HAP-1 (cell line): Measurements from ENCODE around the gene INVS.
"Not testable (repeated sequence)": the region's sequence is repeated elsewhere in the genome, so short reads cannot be mapped to it uniquely, and the experiment has no call there.

Experiments
- DNase-seq, 2 experiments: peaks; one replicate each; pipeline ENCODE4 v3.0.0-alpha.2; 2016 to 2020; ENCODE audit warnings: low spot score in 2 of 2
- H3K27me3 ChIP-seq: fragments of 250-450 bp; sonication (Bioruptor Pico); 2 replicates; pipeline ENCODE4 v1.5.1; 2020; ENCODE audit warnings: low read depth, mild to moderate bottlenecking, moderate library complexity
- H3K36me3 ChIP-seq: fragments of 250-450 bp; sonication (Bioruptor Pico); replicated peaks from 2 replicates; pipeline ENCODE4 v1.5.1; 2020; ENCODE audit warnings: mild to moderate bottlenecking
- H3K4me1 ChIP-seq: fragments of 250-450 bp; sonication (Bioruptor Pico); 2 replicates; pipeline ENCODE4 v1.5.1; 2020; ENCODE audit warnings: mild to moderate bottlenecking
- H3K4me3 ChIP-seq: fragments of 250-450 bp; sonication (Bioruptor Pico); 2 replicates; pipeline ENCODE4 v1.5.1; 2020; ENCODE audit warnings: mild to moderate bottlenecking, moderate library complexity
- H3K9me3 ChIP-seq: fragments of 250-450 bp; sonication (Bioruptor Pico); 2 replicates; pipeline ENCODE4 v1.5.1; 2020; ENCODE audit warnings: mild to moderate bottlenecking, moderate library complexity
- in situ Hi-C: fragments of 300-500 bp; cut with MboI; formaldehyde crosslinking; loops from 3 replicates; pipeline ENCODE4 v1.14.3; 2020; ENCODE audit warnings: low sequenced_read_pairs, inconsistent platforms, mixed read lengths

The INVS gene

DNA sequence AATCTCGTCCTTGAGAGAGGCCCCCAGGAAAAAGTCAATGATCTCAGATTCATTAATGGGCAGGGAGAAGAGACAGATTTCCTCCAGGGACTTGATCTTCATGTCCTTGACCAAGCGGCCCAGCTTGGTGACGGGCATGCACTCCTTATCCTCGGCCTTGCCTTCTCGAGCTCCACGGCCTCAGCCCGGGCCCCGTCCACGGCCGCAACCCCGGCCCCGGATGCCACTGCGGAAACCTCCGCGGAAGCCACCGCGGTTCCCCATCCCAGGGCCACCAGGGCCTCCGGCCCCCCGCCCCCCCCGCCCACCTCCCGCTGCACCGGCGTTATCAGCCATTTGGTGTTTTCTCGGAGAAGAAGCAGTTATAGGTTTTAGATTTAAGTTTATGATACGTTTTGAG lies 18.3 kb downstream of the INVS start:
- Histone ChIP-seq H3K4me1 (no peaks in the 10 kb centered on the region), H3K4me3 (no peak overlapping the region)
- in situ Hi-C loops, result no loop called here

DNA sequence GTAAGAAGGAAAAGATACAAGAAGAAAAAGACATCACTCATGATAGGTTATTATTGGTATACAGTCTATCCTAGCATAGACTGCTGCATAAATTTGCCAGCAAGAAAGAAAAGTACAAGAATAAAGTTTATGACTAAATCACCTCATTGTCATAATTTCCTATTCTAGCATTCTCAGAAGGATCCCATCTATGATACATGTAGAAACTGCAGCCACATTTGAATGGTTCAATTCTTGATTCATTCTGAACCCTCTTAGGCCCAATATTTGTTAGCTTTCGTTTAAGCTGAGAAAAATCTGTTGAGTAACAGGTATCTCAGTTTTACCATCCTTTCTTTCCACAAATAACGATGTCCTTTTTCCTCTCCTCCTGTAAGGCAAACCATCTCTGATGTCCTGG lies 21.2 kb downstream of the INVS start:
- no peak overlapping the region for H3K4me3 ChIP-seq
- in situ Hi-C loops, result no loop called here
- DNase-seq, result no peak
- H3K4me1 ChIP-seq, result no peaks in the 10 kb centered on the region
- H3K9me3 ChIP-seq, result no peaks in the 10 kb centered on the region
- no peaks in the 10 kb centered on the region for H3K36me3 ChIP-seq
- H3K27me3 ChIP-seq, result no peaks in the 10 kb centered on the region

More for the DNA sequence above, 18.3 kb downstream of the INVS start:
- no peak for DNase-seq
- Histone ChIP-seq H3K27me3 (no peaks in the 10 kb centered on the region), H3K36me3 (peaks cover 7% of the 10 kb centered on the region; the same call in 1 of the 2 replicates), H3K9me3 (no peaks in the 10 kb centered on the region)

DNA sequence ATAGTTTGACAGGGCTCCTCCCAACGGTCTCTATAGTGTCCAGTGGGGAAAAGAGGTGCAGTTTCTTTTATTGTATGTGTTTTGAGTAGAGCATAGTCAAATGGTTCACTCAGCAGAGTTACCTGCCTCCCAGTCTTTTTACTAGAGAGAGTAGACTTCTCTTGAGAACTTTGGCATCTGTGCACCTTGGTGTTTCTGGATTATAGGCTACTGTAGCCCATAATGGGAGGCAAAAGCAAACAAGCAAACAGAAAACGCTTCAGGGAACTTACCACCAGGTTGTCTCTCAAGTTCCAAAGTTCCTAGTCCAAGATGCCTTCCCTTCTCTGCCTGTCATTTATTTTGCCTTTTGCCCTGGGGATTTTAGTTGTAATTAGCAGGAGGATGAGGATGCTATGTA lies 26.2 kb downstream of the INVS start:
- no peak for DNase-seq
- Histone ChIP-seq H3K9me3 (no peaks in the 10 kb centered on the region), H3K4me1 (no peaks in the 10 kb centered on the region), H3K27me3 (no peaks in the 10 kb centered on the region), H3K4me3 (no peak overlapping the region), H3K36me3 (peaks cover 4% of the 10 kb centered on the region)
- in situ Hi-C loops, result no loop called here

DNA sequence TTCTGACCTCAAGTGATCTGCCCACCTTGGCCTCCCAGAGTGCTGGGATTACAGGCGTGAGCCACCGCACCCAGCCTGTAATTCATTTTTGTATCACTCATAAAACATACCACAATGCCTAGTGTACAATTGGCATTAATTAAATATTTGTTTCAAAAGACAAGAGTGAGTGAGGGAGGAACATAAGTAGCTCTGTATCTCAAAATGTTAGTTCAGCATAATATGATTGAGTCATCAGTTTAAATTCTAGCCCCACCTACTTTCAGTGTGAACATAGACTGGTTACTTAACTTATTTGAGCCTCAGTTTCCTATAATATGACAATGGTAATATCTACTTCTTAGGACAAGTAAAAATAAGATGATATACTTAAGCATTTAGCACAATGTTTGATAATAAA lies 26.9 kb downstream of the INVS start:
- no peaks in the 10 kb centered on the region for H3K27me3 ChIP-seq
- no peaks in the 10 kb centered on the region for H3K4me1 ChIP-seq
- H3K9me3 ChIP-seq, result no peaks in the 10 kb centered on the region
- no peak for DNase-seq
- peaks cover 4% of the 10 kb centered on the region for H3K36me3 ChIP-seq
- in situ Hi-C loops, result no loop called here
- no peak overlapping the region for H3K4me3 ChIP-seq

DNA sequence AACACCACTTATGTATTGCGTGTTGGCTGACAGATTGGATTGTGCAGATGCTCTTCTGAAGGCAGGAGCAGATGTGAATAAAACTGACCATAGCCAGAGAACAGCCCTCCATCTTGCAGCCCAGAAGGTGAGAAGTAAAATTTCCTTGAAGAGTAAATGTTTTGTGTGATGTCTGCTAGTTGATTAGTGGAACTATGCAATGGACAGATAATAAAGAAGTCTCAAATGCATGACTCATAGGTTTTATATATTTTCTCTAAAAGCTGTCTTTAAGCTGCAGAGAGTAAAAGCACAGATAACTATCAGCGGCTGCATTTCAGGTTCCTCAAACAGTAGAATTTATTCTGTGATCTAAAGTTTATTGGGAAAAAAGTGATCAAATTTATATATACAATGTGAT lies 27.4 kb downstream of the INVS start:
- Histone ChIP-seq H3K36me3 (peaks cover 4% of the 10 kb centered on the region), H3K27me3 (no peaks in the 10 kb centered on the region)
- in situ Hi-C loops, result no loop called here

DNA sequence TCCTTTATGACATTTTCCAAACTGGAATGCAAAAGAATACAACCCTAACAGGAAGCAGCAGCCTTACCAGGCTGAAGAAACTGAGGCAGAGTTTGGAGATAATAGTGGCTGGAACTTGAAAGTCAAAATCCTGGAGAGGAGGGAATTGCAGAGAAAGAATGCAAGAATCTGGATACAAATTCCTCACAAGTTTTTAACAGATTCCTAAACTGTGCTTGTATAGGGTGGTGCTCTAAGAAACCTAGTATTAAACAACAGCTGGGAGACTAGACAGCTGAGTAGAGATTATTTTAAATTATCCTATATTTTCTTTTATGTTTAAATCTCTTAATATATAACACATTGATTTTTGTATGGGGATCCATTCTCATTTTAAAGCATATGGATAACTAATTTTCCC lies 30.7 kb downstream of the INVS start:
- in situ Hi-C loops, result no loop called here
- DNase-seq, result no peak
- no peaks in the 10 kb centered on the region for H3K9me3 ChIP-seq
- H3K36me3 ChIP-seq, result peaks cover 8% of the 10 kb centered on the region
- no peak overlapping the region for H3K4me3 ChIP-seq
- H3K27me3 ChIP-seq, result no peaks in the 10 kb centered on the region
- no peaks in the 10 kb centered on the region for H3K4me1 ChIP-seq

More for the DNA sequence above, 27.4 kb downstream of the INVS start:
- no peak for DNase-seq
- no peak overlapping the region for H3K4me3 ChIP-seq
- no peaks in the 10 kb centered on the region for H3K9me3 ChIP-seq
- no peaks in the 10 kb centered on the region for H3K4me1 ChIP-seq

DNA sequence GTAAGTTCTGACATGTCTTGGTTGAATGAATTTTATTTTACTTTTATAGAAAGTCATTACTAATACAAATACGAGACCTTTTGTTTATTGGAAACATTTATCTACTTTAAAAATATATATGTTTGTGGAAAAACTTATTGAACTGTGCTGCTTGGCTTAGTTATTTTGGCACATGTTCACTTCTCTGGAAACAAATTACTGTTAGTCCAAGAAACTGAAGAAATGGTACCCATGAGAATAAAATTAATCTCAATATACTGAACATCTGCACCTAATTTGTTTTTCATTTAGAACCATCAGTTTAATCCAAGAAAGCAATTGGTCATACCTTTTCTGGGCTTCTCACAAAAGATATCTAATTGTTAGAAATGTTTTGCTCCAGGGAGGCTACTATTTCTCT lies 32.2 kb downstream of the INVS start:
- peaks cover 8% of the 10 kb centered on the region for H3K36me3 ChIP-seq
- no peaks in the 10 kb centered on the region for H3K27me3 ChIP-seq
- in situ Hi-C loops, result no loop called here
- H3K4me1 ChIP-seq, result no peaks in the 10 kb centered on the region
- no peak overlapping the region for H3K4me3 ChIP-seq
- no peak for DNase-seq
- no peaks in the 10 kb centered on the region for H3K9me3 ChIP-seq

DNA sequence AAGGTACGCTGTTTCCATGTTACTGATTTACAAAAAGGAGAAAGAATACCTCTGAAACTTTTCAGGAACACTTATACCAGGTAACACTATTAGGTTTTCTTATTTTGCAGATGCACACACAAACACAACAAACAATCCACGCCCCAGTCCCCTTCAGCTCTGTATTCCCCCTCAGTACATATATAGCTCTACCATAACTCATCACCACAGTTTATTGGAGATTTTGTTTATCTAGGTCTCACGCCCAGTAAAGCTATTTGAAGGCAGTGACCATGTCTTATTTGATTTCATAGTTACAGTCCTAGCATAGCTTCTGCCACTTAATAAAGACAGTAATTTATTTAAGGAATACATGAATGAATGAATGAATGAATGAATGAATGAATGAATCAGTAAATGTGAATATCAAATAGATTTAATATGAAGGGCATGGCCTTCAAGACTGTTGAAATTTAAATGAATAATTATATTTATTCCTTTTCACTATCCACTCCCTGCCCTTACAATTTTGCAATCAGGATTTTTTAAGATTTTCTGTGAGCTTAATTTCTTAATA lies 32.9 kb downstream of the INVS start:
- no peak for DNase-seq
- Histone ChIP-seq H3K9me3 (no peaks in the 10 kb centered on the region), H3K27me3 (no peaks in the 10 kb centered on the region), H3K4me1 (no peaks in the 10 kb centered on the region), H3K36me3 (peaks cover 8% of the 10 kb centered on the region), H3K4me3 (no peak overlapping the region)
- in situ Hi-C loops, result no loop called here

DNA sequence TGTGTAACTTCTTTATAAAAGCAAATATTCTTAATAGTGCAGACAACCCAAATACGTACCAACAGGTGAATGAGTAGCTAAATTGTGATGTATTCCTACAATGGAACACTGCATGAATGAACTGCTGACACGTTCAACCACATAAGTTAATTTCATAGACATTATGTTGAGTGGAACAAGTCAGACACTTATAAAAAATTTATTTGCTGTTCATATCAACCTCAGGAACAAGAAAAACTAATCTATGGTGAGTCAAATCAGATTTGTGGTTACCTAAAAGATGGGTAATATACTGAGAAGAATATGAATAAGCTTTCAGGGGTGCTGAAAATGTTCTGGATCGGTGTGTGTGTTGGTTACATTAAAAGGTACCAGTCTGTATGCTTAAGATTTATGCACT lies 35.7 kb downstream of the INVS start:
- Histone ChIP-seq H3K36me3 (peaks cover 4% of the 10 kb centered on the region; the same call in 1 of the 2 replicates), H3K9me3 (no peaks in the 10 kb centered on the region), H3K4me3 (no peak overlapping the region), H3K27me3 (no peaks in the 10 kb centered on the region), H3K4me1 (no peaks in the 10 kb centered on the region)
- in situ Hi-C loops, result no loop called here
- DNase-seq, result no peak

DNA sequence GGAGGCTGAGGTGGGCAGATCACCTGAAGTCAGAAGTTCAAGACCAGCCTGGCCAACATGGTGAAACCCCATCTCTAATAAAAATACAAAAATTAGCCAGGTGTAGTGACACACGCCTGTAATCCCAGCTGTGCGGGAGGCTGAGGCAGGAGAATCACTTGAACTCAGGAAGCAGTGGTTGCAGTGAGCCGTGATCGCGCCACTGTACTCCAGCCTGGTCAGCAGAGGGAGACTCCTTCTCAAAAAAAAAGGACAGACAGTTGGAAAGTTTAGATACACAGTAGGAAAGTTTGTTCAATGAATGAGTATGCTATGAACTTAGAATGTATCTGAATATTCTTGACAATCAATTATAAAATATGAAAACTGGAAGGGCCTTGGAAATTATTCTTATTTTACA lies 37.8 kb downstream of the INVS start:
- H3K9me3 ChIP-seq, H3K27me3 ChIP-seq, DNase-seq, H3K4me3 ChIP-seq, in situ Hi-C loops, H3K4me1 ChIP-seq, H3K36me3 ChIP-seq: not testable (repeated sequence)

DNA sequence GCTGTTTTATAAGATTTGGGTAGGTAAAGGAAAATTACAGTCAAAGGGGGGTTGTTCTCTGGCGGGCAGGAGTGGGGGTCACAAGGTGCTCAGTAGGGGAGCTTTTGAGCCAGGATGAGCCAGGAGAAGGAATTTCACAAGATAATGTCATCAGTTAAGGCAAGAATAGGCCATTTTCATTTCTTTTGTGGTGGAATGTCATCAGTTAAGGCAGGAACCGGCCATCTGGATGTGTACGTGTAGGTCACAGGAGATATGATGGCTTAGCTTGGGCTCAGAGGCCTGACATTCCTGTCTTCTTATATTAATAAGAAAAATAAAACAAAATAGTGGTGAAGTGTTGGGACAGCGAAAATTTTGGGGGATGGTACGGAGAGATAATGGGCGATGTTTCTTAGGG lies 41.3 kb downstream of the INVS start:
- H3K9me3 ChIP-seq, H3K27me3 ChIP-seq, H3K36me3 ChIP-seq, H3K4me3 ChIP-seq, H3K4me1 ChIP-seq, in situ Hi-C loops, DNase-seq: not testable (repeated sequence)

DNA sequence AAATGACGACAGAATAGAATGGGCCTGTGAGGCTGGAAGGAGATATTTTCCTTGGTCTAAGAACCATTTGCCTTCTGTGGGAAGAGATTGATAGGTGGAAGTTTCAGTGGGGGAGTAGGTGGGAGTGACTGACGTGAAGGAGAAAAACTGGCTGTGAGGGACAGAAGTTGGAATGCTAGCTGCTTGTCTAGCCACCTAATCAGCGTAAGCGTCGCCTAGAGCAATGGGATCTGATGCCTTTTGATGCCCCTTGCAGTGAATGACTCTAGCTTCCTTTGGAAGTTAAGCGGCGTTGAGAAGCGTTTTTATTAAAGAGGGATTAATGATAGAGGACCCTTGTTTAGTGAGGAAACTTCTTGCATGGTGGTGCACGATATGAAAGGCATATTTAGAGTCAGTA lies 42.8 kb downstream of the INVS start:
- H3K27me3 ChIP-seq, H3K36me3 ChIP-seq, H3K4me1 ChIP-seq, DNase-seq, in situ Hi-C loops, H3K9me3 ChIP-seq, H3K4me3 ChIP-seq: not testable (repeated sequence)

DNA sequence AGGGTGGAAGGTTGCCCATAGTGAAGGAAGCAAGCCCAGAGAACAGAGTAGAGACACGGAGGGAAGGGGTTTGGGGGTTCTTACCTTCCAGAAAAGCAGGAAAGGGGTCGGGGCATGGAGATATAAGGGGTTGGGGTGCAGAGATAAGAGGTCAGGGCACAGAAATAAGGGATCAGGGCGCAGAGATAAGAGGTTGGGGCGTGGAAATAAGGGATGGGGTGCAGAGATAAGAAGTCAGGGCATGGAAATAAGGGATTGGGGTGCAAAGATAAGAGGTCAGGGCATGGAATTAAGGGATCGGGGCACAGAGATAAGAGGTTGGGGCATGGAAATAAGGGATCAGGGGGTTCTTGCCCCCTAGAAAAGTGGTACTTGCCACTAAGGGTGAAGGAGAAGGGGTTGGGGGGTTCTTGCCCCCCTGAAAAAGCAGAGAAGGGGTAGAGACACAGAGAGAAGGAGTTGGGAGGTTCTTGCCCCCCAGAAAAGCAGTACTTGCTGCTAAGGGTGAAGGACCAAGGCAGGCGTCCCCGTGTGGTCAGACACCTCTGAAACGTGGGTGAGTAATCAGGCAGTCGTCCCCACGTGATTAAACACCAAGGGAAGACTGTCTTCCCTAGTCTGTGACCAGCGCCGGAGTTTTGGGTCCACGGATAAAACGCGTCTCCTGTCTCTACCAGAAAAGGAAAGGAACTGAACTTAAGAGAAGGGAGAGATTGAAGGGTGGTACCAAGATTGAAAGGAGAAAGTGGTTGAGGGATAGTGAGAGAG lies 46.3 kb downstream of the INVS start:
- H3K36me3 ChIP-seq, H3K4me1 ChIP-seq, H3K9me3 ChIP-seq, H3K4me3 ChIP-seq, DNase-seq, in situ Hi-C loops, H3K27me3 ChIP-seq: not testable (repeated sequence)

DNA sequence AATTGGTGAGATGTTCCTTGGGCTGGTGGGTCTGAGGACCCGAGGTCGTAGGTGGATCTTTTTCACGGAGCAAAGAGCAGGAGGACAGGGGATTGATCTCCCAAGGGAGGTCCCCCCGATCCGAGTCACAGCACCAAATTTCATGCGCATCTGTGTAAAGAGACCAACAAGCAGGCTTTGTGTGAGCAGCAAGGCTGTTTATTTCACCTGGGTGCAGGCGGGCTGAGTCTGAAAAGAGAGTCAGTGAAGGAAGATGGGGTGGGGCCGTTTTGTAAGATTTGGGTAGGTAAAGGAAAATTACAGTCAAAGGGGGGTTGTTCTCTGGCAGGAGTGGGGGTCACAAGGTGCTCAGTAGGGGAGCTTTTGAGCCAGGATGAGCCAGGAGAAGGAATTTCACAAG lies 46.9 kb downstream of the INVS start:
- H3K4me3 ChIP-seq, H3K27me3 ChIP-seq, DNase-seq, H3K36me3 ChIP-seq, H3K9me3 ChIP-seq, in situ Hi-C loops, H3K4me1 ChIP-seq: not testable (repeated sequence)

DNA sequence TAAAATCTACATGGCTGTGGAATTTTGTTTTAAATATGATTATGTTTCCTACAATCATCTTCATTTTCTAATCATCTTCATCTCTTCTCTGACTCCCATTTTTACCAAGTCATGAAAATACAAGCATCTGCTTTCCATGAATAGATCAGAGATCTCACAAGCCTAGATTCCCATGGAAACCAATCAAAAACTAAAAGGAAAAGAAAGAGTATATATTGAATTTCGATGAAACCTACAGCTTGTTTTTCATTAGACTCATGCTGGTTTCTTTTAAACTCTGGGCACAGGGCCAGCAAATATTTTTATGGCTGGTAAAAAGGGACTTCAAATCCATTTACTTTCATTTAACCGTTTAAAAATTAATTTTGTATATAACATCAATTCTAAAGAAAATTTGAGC lies 51.2 kb downstream of the INVS start:
- H3K4me1 ChIP-seq, result peaks cover 5% of the 10 kb centered on the region
- in situ Hi-C loops, result no loop called here
- H3K27me3 ChIP-seq, result no peaks in the 10 kb centered on the region
- H3K9me3 ChIP-seq, result no peaks in the 10 kb centered on the region
- H3K4me3 ChIP-seq, result no peak overlapping the region
- H3K36me3 ChIP-seq, result no peaks in the 10 kb centered on the region
- no peak for DNase-seq
